ENCODE measurements around the gene LACC1. TPM values are rescaled to one million over a fixed set of nuclear protein-coding genes. Genes with fewer than 3 reads are reported as not detected.

The LACC1 gene
- total RNA-seq, 2 donors from 2014 or later, result 6.1 to 12.5 TPM

- H3K9me3 ChIP-seq, result no peaks in the 10 kb centered on the region
- no peaks in the 10 kb centered on the region for H3K27me3 ChIP-seq (replicated peaks; ENCODE audit: insufficient read depth)
- no peak overlapping the region for H3K27ac ChIP-seq
- TF ChIP-seq CTCF (IDR thresholded peaks at IDR 0.05), result no peak
- H3K4me1 ChIP-seq (ENCODE audit: control insufficient read depth in 1 of 2, low read depth in 2 of 2), result peaks cover 0 to 7% of the 10 kb centered on the region in 2 donors
- H3K36me3 ChIP-seq, result no peaks in the 10 kb centered on the region
- DNase-seq (ENCODE audit: low spot score) (no peak), ATAC-seq (ENCODE audit: insufficient number of reproducible peaks, low FRiP score, low read depth) (no peak)
- no peak overlapping the region for H3K4me3 ChIP-seq
Measured at GRCh38 chr13:43877326-43877725, 2.4 kb upstream of the LACC1 start.

DNA sequence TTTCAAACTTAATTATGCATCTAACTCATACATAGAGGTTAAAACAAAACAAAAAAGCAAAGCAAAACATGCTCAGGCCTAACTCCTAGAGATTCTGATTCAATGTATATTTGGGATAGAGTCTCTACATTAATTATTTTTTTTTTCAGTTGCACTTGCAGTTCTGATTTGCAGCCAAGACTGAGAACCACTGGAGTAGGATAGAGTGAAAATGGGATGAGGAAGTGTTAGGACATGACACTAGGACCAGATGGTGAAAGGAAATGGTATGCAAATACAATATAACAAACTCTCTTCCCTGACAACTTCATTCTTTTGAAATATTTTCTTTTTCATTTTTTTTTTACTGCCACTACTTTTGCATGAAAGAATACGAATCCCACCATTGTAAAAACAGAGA, 1.9 kb upstream of the LACC1 start:
- H3K27ac ChIP-seq, result no peak overlapping the region
- no peak for TF ChIP-seq CTCF (IDR thresholded peaks at IDR 0.05)
- H3K27me3 ChIP-seq (replicated peaks; ENCODE audit: insufficient read depth), result no peaks in the 10 kb centered on the region
- DNase-seq (ENCODE audit: low spot score), result no peak
- ATAC-seq (ENCODE audit: insufficient number of reproducible peaks, low FRiP score, low read depth), result no peak
- H3K36me3 ChIP-seq, result no peaks in the 10 kb centered on the region
- H3K4me3 ChIP-seq, result no peak overlapping the region
- H3K9me3 ChIP-seq, result no peaks in the 10 kb centered on the region
- H3K4me1 ChIP-seq (ENCODE audit: control insufficient read depth in 1 of 2, low read depth in 2 of 2), result peaks cover 0 to 7% of the 10 kb centered on the region in 2 donors

DNA sequence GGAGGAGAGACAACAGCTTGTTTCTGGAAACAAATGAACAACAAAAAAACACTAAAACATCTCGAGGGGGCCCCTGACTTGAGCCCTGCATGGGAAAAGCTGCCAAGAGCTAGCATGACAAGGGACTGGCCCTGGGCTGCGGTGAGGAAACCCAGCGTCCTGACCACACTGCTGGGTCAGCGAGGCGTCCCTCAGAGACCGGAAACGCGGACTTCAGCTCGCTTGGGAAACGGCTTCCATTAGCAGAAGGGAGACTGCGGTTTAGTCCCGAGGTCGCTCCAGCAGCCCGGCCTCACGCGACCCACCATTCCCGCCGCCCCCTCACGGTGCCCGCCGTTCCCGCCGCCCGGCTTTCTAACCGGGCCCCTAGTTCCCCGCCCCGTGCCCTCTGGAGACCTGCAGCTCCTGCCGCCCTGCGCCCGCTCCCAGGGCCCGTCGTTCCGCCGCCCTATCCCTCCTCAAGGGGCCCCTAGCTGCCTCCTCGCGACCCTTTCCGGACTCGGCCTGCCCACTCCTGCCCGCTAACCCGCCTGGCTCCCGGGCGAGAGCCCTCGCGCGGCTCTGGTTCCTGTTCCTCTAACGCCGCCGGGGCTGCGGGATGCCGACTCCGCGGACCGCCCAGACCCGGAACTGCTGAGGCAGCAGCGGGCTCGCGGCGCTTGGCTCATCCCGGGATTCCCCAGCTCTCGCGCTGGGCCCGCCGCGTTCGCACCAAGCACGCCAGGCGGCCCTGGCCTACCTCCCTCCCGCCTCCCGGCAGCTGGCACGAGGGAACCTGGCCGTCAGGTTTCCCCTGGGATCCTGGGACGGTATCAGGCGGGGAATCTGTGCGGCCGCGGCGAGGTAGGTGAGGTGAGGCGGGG, 581 bp upstream of the LACC1 start, which contains the start of gene CCDC122:
Gene CCDC122, minus strand, starts transcription at position 849 of the 863 bp plus-strand sequence. CDS start 10,364 bp downstream, outside the sequence.
- H3K9me3 ChIP-seq, result no peaks in the 10 kb centered on the region
- TF ChIP-seq CTCF (IDR thresholded peaks at IDR 0.05), result no peak
- ATAC-seq (ENCODE audit: insufficient number of reproducible peaks, low FRiP score, low read depth), result peak; percentile 82
- H3K27ac ChIP-seq, result peak within 1 kb of the TSS; percentile 91
- peaks cover 0 to 7% of the 10 kb centered on the region in 2 donors for H3K4me1 ChIP-seq (ENCODE audit: control insufficient read depth in 1 of 2, low read depth in 2 of 2)
- H3K4me3 ChIP-seq, result peak within 1 kb of the TSS; percentile 96
- H3K36me3 ChIP-seq, result no peaks in the 10 kb centered on the region
- DNase-seq (ENCODE audit: low spot score), result peak; percentile 58
- H3K27me3 ChIP-seq (replicated peaks; ENCODE audit: insufficient read depth), result no peaks in the 10 kb centered on the region

DNA sequence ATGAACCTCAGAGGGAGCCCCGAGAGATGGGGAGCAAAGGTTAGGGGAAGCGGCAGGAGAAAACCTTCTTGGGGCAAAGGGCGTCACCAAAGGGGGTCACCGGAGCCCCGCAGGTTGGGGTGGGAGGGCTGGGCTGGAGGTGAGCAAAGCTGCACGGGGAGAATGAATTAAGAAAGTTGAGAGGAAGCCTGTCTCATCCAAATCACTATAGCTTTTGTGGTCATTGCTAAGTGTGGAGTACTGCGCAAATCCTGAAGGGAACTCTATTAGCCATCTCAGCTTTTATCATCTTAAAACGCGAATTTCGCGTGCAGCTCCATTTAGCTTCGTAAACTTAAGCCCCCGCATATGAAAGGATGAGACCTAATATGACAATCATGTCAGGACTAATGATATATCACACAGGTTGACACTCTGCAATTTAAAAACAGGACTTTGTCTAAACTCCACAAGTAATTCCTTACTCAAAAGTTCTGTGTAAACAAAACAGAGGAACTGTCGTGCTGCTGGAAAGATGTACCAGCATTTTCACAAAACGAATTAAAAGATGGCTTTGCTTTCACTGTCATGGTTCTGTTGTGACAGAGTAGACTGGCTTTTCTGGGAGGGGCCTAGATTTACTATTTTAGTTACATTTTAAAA, 631 bp downstream of the LACC1 start:
- Histone ChIP-seq H3K4me1 (ENCODE audit: control insufficient read depth in 1 of 2, low read depth in 2 of 2) (peaks cover 0 to 7% of the 10 kb centered on the region in 2 donors), H3K27me3 (replicated peaks; ENCODE audit: insufficient read depth) (no peaks in the 10 kb centered on the region), H3K9me3 (no peaks in the 10 kb centered on the region), H3K4me3 (peak overlapping the region; percentile 96), H3K27ac (no peak overlapping the region), H3K36me3 (no peaks in the 10 kb centered on the region)
- peak; percentile 24 for TF ChIP-seq CTCF (IDR thresholded peaks at IDR 0.05)
- DNase-seq (ENCODE audit: low spot score) (no peak), ATAC-seq (ENCODE audit: insufficient number of reproducible peaks, low FRiP score, low read depth) (no peak)

GRCh38 chr13:43880926-43881325, 1.2 kb downstream of the LACC1 start:
- peaks cover 0 to 7% of the 10 kb centered on the region in 2 donors for H3K4me1 ChIP-seq (ENCODE audit: control insufficient read depth in 1 of 2, low read depth in 2 of 2)
- DNase-seq (ENCODE audit: low spot score) (no peak), ATAC-seq (ENCODE audit: insufficient number of reproducible peaks, low FRiP score, low read depth) (no peak)
- H3K9me3 ChIP-seq, result no peaks in the 10 kb centered on the region
- H3K4me3 ChIP-seq, result no peak overlapping the region
- H3K36me3 ChIP-seq, result no peaks in the 10 kb centered on the region
- H3K27ac ChIP-seq, result no peak overlapping the region
- H3K27me3 ChIP-seq (replicated peaks; ENCODE audit: insufficient read depth), result no peaks in the 10 kb centered on the region
- no peak for TF ChIP-seq CTCF (IDR thresholded peaks at IDR 0.05)

Measured in thoracic aorta (tissue), 2 donors.